Choroid plexus epithelial cell (primary cell): Measurements from ENCODE around the gene DSC3.

Experiments
- DNase-seq: peaks from one replicate; pipeline ENCODE4 v3.0.0-alpha.2; 2010; ENCODE audit warnings: low read depth
- H3K4me3 ChIP-seq: 2 replicates; pipeline ENCODE4 v1.5.1; 2011; ENCODE audit warnings: low read depth, mild to moderate bottlenecking, control low read depth, low read length, moderate library complexity
- TF ChIP-seq, protein P1 (sequence below): conservative IDR thresholded peaks from 2 replicates; pipeline ENCODE4 v1.5.1; 2011; ENCODE audit warnings: low read depth, mild to moderate bottlenecking, control low read depth, inconsistent platforms, low read length, moderate library complexity

Gene DSC3

DNA sequence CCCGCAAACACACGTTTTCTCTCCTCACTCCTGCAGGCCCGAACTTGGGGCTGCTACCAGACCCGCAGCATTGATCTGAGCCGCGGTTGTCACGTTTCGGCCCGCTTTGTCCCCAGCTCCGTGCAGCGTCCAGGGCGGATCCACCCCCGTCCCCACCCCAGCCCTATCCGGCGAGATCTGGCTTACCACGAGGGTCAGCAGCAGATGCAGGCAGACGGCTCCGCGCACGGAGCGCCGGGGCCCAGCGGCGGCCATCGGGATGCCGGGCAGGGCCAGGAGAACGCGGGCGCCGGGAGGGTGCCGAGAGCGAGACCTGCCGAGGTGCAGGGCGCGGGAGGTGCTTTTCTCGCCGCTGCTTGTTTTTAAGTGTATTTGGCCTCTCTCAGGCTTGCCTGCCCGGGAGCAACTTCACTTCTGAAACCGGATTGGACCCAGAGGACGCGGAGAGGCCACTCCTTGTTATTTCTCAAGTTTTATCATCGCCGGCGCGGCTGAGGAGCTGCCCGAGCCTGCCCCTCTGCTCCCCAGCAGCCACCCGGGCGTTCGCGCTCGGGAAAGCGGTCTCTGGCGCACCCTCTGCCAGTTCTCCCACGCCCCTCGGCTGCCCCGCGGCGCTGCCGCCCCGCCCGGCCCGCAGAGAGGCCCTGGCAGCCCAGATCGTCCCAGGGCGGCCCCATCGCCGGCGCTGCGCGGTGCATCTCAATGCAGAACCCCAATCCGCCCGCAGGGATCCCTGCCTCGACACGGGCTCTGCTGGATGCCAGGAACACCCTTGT, at the start of gene DSC3:
DSC3 (minus strand) TSS at position 337 of the 776 bp plus-strand sequence; CDS start at position 255, 82 bp downstream.
- peak; percentile 13 for DNase-seq

DNA sequence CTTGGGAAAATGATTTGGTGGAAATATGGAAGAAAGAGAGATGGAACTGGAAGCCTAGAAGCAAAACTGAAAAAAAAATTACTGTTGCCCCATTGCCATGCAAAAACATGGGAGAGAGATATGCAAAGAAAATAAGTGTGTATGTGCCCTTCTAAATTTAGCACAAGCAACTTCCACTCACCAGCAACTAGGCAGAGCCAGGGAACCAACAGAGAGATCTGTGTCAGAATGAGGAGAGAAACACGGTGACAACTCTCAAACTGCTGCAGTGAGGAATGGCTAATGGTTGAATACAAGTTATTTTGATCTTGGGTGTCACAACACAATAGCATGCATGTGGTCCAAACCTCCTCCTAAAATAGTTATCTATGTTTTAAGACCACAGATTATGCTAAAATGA, 48.8 kb upstream of the DSC3 start:
- TF ChIP-seq, protein P1, sequence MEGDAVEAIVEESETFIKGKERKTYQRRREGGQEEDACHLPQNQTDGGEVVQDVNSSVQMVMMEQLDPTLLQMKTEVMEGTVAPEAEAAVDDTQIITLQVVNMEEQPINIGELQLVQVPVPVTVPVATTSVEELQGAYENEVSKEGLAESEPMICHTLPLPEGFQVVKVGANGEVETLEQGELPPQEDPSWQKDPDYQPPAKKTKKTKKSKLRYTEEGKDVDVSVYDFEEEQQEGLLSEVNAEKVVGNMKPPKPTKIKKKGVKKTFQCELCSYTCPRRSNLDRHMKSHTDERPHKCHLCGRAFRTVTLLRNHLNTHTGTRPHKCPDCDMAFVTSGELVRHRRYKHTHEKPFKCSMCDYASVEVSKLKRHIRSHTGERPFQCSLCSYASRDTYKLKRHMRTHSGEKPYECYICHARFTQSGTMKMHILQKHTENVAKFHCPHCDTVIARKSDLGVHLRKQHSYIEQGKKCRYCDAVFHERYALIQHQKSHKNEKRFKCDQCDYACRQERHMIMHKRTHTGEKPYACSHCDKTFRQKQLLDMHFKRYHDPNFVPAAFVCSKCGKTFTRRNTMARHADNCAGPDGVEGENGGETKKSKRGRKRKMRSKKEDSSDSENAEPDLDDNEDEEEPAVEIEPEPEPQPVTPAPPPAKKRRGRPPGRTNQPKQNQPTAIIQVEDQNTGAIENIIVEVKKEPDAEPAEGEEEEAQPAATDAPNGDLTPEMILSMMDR, result no peak
- H3K4me3 ChIP-seq, result no peak overlapping the region
- DNase-seq, result no peak

More for the DNA sequence above, at the start of gene DSC3:
- TF ChIP-seq, protein P1, result no peak
- H3K4me3 ChIP-seq, result peak within 1 kb of the TSS; percentile 35

DNA sequence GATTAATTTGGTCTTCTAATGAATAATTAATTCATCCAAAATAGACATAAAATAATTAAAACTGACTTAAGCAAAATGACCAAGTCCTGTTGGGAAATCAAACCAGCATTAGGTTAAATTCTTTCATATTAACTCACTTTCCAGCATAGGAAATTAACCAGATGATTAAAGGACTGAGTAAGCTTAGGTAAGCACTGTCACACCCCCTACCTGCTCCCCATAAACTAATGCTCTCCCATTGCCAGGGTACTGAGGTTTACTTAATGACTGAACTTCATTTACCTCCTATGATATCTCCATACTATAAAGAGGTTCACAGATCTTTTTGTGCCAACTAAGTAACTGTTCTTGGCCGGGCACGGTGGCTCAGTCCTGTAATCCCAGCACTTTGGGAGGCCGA, 46.0 kb upstream of the DSC3 start:
- H3K4me3 ChIP-seq, result no peak overlapping the region
- DNase-seq, result no peak
- TF ChIP-seq, protein P1, result no peak

DNA sequence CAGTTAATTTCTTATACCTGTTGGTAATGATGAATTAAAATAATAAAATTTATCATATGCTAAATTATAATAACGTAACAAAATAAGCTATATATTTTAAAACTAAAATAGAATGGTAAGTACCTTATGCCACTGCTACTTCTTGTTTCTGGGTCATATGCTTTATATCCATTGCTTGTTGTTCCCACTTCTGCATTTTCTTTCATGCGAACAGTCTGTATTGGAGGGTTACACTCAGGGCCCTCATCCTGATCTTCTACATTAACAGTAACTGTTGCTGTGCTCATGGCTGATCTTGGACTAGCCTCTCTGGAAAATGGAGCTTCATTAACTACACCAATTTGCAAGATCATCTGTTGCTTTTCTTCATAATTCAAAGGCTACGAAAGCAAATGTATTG, 37.4 kb upstream of the DSC3 start:
- H3K4me3 ChIP-seq, result no peak overlapping the region
- TF ChIP-seq, protein P1, result no peak
- DNase-seq, result no peak

DNA sequence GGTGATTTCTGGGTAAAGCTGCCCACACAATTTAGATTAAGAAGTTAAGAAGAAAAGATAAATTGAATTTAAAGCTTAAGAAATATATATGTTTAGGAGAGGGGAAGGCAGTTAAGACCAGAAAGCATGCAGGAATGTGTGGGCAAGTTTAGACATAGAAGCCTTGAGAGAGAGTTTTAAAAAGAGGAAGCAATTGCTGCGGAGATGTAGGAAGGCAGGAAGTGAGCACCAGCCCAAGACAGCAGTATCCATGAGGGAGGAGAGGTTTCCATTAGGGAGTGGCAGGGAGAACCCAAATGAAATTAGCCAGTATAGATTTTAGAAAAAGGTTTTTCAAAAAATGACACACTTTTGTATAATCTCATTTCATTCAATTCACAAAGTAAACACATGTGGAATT, 35.3 kb upstream of the DSC3 start:
- no peak for DNase-seq
- no peak overlapping the region for H3K4me3 ChIP-seq
- TF ChIP-seq, protein P1, result no peak

DNA sequence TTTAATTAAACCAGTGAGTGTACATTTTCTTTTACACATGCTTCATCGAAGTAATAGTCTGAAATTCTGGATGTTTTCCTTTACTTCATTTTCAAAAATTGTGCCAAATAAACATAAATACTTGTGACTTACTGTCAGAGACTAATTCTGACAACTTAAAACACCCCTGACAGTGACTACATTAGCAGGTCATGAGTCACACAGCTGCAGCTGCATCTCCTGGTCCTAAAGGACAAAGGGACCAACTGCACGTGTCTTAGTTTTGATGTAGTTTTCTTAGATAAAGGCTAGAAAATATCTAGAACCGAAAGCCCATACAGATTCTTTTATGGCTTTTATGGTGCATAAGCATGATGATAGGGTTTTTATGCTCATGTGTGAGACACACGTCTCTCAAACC, 29.6 kb upstream of the DSC3 start:
- no peak overlapping the region for H3K4me3 ChIP-seq
- TF ChIP-seq, protein P1, result no peak
- DNase-seq, result no peak

DNA sequence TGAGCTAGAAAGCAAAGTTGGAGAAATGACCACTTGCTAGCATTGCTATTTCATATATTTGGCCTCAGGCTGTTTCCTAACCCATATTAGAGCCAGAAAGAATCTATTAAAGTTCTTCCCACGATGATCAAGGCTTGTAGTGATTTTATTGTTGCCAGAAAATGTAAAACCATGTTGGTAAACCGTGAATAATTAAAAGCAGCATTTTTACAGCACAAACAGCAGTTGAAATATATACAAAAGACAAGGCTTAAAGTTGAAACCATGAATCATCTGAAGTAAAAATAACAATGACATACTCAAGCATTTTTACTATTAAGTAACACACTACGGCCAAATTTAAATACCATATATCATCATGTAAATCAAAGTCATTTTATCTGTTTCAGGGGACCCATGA, 27.7 kb upstream of the DSC3 start:
- H3K4me3 ChIP-seq, result no peak overlapping the region
- TF ChIP-seq, protein P1, result no peak
- peak; percentile 1 for DNase-seq
